Kidney capillary endothelial cell (primary cell): Measurements from ENCODE around the gene NPAS2.

Experiments
- DNase-seq: peaks from one replicate; pipeline ENCODE4 v3.0.0-alpha.2; 2018; ENCODE audit warnings: low spot score

Gene NPAS2

GRCh38 chr2:100819370-100820272, at the start of gene NPAS2:
NPAS2 (plus strand) TSS chr2:100820139; CDS start chr2:100904755, 84,616 bp downstream.
- no peak for DNase-seq

DNA sequence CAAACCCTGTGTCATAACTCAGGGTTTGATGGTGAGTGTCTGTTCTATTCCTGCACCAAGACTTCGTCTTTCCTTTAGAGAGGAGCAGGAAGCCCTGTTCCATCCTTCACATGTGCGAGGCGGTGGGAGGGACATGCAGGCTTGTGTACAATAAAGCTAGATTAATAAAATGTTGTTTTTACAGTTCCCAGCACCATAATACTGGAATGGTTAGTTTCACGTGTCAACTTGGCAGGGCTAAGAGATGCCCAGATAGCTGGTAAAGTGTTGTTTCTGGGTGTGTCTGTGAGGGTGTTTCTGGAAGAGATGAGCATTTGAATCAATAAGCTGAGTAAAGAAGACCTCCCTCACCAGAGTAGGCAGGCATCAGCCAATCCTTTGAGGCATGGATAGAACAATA, 48.8 kb upstream of the NPAS2 start:
- DNase-seq: no peak

DNA sequence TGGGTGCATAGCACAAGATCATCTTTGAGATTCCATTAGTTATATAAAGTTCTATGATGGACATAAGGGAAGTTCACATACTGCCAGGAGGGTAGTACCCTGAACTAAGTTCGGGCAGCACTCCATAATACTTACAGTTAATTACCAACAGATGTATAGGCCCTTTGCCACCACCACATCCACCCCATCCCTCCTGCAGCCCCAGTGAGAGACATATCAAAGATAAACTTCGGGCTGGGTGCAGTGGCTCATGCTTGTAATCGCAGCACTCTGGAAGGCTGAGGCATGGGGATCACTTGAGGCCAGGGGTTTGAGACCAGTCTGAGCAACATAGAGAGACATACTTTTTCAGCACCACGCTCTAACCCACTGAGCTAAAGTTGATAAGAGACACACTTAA, 46.4 kb upstream of the NPAS2 start:
- DNase-seq: no peak

GRCh38 chr2:100776445-100776844, 43.5 kb upstream of the NPAS2 start:
- no peak for DNase-seq

GRCh38 chr2:100778637-100779450, 41.1 kb upstream of the NPAS2 start:
- DNase-seq: no peak

GRCh38 chr2:100779908-100780202, 40.1 kb upstream of the NPAS2 start:
- DNase-seq: no peak

GRCh38 chr2:100780203-100781008, 39.5 kb upstream of the NPAS2 start:
- DNase-seq: peak; percentile 83

DNA sequence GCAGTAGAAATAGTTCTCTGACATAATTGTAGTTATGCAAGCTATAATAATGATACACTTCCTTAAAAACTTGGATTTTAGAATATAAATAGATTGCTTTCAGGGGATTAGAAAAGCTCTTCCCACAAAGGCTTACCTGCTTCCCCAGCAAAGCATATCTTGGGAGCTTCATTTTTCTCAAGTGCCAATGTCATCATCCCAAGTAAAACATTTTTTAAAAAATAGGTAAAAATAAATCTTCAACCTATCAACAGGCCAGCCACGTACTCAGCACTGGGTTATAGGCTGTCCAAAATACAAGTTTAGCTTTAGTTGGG, 39.0 kb upstream of the NPAS2 start:
- no peak for DNase-seq

- no peak for DNase-seq
Measured at GRCh38 chr2:100781523-100782379, 38.2 kb upstream of the NPAS2 start.

GRCh38 chr2:100782380-100782878, 37.5 kb upstream of the NPAS2 start:
- no peak for DNase-seq

- no peak for DNase-seq
Measured at GRCh38 chr2:100783987-100784386, 36.0 kb upstream of the NPAS2 start.

DNA sequence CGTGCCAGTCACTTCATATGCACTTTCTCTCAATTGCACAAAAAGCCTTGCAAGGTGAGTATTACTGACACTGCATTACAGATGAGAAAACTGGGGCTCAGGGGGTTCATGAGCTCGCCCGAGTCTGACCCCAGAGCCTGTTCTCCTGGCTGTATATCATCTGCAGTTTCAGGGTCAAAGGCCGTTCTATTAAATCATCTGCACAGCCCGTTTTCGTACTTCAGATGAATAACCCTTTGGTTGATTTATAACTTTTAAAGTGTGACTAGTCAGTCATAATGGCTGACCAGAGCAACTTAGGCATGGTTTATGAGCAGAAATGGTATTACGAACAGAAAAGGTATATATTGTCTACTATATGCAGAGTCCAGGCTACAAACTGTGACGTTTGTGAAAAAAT, 35.3 kb upstream of the NPAS2 start:
- DNase-seq: no peak

DNA sequence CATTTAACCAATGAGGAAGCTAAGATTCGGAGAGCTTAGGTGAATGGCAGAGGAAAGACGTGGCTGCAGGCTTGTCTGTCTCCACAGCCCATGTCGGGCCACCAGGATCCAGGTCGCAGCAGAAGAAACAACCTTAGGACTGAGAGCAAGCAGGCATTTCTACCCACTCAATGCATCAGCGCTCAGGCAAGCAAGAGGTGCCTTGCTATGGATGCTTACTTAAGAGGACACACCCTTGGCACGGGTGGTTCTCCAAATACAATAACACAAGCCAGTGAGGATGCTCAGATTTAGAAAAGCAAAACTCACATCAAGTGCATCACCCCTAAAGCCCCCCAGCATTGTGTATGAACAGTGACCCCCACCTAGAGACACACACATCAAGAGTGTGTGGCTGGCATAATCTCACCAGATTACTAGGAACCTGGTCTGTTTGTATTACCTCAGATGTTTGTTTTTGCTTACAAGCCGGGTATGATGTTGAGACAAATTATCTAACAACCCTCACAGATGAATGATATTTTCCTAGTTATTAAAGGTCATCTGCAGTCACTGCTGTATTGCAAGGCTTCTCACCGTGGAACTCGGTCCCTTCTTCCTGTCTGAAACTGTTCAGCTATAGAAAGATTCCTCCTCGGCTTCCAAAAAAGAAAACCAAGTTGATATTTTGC, 34.2 kb upstream of the NPAS2 start:
- DNase-seq: no peak

- no peak for DNase-seq
Measured at GRCh38 chr2:100786297-100786658, 33.7 kb upstream of the NPAS2 start.

- DNase-seq: no peak
Measured at GRCh38 chr2:100786985-100787384, 33.0 kb upstream of the NPAS2 start.

DNA sequence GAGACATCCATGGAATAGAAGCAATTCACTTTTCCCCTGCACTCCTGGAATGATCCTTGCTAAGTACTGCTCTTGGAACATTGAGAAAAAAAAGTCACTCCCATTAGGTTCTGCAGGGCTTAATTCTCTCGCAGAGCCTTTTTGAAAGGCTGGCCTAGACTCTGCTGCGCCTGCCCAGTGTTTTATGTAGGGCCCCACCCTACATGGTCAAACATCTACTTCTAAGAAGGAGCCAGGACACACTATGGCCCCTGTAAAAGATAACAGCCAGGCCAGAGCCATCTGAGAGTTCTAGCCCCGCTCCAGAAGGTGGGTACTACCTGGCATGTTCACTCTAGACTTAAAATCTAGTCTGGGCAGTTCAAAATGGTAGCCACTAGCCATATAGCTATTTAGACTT, 30.6 kb upstream of the NPAS2 start:
- DNase-seq: no peak

- no peak for DNase-seq
Measured at GRCh38 chr2:100791294-100791935, 28.5 kb upstream of the NPAS2 start.

DNA sequence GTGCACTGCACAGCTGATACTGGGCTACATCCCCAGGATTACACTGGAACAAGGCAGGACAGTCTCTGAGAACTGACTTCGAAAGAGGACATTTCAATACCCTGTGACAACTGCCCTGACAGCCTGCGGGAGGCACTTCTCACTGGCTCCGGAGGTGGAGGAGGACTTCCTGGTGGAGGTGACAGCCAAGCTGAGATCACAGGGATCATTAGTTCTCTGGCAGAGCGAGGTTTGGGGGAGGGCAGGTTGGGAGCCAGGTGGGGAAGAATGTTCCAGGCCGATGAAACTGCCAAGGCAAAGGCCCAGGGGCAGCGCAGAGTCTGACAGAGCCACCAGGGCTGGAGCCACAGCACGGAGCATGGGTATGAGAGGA, 28.0 kb upstream of the NPAS2 start:
- DNase-seq: no peak

- DNase-seq: no peak
Measured at GRCh38 chr2:100793220-100793619, 26.7 kb upstream of the NPAS2 start.

DNA sequence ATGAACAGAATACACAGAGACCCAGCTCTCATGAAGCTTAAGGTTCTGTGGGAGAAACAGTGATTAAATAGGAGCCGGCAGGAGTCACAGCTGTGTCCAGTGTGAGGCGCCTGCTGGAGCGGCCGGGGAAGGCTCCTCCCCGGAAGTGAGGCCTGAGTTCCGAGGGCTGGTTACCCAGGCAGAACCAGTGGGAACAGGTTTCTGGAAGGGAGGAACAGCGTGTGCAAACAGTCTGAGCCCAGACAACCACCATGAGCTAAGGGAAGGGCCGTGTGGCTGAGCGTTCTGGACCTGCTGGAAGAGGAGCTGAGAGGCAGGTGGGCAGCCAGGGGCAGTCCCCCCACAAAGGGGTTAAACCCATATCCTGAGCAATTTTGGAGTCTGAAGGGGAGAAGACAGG, 26.0 kb upstream of the NPAS2 start:
- no peak for DNase-seq
